NCI-H2029 treated with DMSO at 0.1 percent for 48 hours (cell line): ENCODE data around the gene NSFL1C.
"Not testable (repeated sequence)": the region's sequence is repeated elsewhere in the genome, so short reads cannot be mapped to it uniquely, and the experiment has no call there.

Source experiments
- DNase-seq: peaks from one replicate; lab custom pipeline; 2025; lab: John Stamatoyannopoulos, UW

NSFL1C gene

DNA sequence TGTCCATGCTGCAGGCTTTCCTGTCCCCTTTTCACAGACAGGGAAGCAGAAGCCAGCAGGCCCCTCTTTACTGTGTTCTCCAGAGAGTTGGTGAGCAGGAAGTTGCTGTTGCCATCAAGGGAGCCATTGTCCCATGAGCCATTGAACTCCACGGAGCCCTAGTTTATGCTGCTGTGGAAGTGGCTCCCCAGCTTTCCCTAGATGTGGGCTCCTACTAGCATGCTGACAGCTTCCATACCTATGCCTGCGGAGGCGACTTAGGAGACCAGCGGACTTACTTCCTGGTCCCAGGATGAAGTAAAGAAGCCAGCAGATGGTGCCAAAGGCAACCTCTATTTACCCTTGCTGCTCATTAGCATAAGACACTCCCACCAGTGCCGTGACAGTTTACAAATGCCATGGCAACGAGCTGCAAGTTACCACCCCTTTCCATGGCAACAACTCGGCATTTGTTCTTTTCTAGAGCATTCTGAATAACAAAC lies 43.0 kb downstream of the NSFL1C start:
- DNase-seq = peak; percentile 5

GRCh38 chr20:1423206-1423605 lies 43.4 kb downstream of the NSFL1C start:
- no peak for DNase-seq

- no peak for DNase-seq
These were observed 43.9 kb downstream of the NSFL1C start for GRCh38 chr20:1422753-1423152.

GRCh38 chr20:1420066-1420465 lies 46.6 kb downstream of the NSFL1C start:
- DNase-seq = no peak

DNA sequence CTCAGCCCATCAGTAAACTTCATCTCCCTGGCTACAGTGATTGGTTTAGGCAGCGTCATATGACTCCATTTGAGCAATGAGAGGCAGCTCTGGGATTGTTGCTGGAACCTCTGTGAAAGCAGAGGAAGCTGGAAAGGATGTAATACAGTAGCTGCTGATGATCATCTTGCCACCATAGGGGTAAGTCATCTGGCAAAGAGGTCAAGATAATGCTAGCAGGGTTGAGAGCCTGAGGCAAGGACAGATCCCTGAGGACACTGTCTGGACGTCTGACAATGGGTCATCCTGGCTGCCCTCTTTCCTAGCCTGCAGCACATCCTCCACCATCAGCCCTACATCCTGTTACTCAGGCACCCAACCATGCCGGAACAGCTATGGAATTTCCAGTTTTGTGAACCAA lies 48.3 kb downstream of the NSFL1C start:
- no peak for DNase-seq

- DNase-seq = no peak
These were observed 48.9 kb downstream of the NSFL1C start for GRCh38 chr20:1417790-1418189.

- DNase-seq = no peak
These were observed 49.4 kb downstream of the NSFL1C start for GRCh38 chr20:1417273-1417672.

GRCh38 chr20:1415667-1416468 lies 50.8 kb downstream of the NSFL1C start:
- DNase-seq = no peak

- no peak for DNase-seq
These were observed 51.7 kb downstream of the NSFL1C start for GRCh38 chr20:1414982-1415381.

GRCh38 chr20:1405801-1406200 lies 60.8 kb downstream of the NSFL1C start:
- DNase-seq = no peak

DNA sequence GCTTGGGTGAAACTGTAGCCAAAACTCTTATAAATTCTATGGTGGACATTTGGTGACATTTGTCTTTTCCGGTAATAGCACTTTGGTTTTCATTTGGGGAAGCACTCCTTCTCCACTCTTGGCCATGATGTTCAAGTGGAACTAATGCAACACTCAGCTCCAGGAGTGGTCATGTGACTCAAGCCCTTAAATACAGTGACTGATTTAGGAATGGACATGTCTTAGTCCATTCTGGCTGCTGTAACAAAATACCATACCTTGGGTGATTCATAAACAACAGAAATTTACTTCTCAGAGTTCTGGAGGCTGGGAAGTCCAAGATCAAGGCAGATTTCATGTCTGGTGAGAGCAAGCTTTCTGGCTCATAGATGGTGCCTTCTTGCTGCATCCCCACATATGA lies 63.0 kb downstream of the NSFL1C start:
- DNase-seq = no peak

DNA sequence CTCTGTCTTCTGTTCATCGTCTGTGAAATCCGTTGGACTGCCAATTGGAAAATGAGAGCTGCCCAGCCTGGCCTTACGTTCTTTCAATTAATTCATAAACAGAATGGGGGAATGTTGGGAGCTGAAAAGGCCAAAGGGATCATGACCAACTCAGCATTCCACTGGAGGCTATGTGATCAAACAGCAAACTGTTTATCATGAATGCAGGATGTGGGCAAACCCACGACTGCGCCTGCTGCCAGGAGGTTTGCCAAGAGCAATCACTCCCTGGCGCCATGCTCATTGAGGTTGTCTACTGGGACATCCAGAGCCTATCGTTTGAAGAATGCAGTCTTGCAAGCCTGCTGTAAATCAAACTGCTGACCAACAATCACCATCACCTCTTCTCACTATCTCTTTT lies 64.5 kb downstream of the NSFL1C start:
- no peak for DNase-seq

DNA sequence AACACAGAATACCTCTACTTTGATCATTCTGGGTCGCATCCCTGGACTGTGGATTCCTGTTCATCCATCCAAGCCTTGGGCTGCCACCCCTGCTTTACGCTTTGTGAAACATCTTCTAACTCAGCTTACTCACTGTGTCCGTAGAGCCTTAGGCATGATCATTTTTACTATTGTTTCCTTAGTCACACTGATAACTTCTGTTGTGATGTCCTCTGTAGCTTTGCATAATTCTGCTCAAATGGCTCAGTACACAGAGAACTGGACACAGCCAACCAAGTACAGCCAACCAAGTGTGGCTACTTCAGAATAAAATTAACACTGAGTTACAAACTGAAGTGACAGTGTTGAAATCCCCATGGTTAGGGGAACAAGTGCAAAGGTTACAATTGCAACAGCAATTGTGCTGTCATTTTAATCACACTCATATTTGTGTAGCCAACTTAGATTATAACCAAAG lies 65.2 kb downstream of the NSFL1C start:
- no peak for DNase-seq

DNA sequence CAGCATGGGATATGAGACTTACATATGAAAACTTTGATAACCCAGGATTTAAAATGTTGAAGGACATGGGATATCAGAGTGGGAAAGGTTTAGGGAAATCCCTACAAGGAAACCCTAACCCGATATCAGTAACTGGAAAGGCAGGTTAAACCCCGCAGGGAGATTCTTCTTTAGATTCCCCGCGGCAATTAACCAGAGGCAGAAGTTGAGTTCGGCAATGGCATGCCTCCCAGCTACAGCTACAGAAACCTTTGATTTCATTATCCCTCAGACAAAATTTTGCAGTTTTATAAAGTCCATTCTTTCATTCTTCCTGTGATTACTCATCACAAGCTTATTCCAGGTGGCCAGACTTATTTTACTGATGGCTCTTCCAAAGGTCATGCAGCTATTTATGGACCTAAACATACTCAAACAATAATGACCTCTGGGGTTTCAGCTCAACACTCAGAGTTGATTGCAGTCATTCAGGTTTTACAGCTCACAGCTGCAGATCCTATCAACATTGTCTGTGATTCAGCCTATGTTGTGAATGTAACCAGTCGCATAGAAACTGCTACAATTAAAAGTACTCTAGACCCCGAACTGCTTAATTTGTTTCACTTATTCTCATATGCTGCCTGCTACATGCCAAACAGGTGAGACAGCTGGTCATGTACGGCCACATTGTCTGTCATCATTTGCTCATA lies 66.8 kb downstream of the NSFL1C start:
- not testable (repeated sequence) for DNase-seq

DNA sequence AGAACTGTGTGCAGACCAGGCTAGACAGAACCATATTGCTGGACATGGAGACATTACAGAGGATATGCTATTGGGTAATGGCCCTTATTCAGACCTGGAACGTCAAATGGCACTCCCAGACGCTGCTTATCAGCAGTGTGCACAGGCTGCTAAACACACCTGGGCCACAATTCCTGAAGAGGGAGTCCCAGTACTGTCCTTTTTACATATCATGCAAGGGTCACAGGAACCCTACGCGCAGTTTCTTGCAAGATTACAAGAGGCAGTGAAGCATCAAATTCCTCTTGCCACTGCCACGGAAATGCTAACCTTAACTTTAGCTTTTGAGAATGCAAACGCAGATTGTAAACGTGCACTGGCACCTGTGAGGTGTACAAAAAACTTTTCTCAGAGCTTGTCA lies 68.5 kb downstream of the NSFL1C start:
- DNase-seq = not testable (repeated sequence)

- DNase-seq = no peak
These were observed 68.9 kb downstream of the NSFL1C start for GRCh38 chr20:1397710-1398109.

- no peak for DNase-seq
These were observed 69.9 kb downstream of the NSFL1C start for GRCh38 chr20:1396702-1397101.

DNA sequence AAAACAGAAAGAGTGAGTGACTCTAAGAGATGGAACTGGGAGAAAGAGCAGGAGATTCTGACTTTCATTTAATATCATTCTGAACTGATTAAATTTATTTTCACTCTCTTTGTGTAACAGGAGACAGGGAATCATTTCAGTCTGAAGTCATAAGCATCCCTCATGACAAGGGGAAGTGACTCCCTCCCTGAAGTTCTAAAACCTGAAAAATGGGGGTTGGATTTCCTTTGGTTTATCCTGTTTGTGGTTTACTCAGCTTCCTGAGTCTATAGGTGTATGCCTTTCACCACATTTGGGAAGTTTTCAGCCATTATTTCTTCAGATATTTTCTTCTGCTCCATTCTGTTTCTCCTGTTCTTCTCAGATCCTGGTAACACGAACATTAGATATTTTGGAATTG lies 70.4 kb downstream of the NSFL1C start:
- no peak for DNase-seq

DNA sequence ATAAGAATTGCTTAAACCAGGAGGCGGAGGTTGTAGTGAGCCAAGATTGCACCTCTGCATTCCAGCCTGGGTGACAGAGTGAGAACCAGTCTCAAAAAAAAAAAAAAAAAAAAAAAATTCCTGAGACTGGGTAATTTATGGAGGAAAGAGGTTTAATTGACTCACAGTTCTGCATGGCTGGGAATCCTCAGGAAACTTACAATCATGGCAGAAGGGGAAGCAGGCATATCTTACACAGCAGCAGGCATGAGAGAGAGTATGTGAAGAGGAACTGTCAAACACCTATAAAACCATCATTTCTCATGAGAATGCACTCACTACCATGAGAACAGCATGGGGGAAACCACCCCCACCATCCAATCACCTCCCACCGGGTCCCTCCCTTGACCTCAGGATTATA lies 72.0 kb downstream of the NSFL1C start:
- no peak for DNase-seq

DNA sequence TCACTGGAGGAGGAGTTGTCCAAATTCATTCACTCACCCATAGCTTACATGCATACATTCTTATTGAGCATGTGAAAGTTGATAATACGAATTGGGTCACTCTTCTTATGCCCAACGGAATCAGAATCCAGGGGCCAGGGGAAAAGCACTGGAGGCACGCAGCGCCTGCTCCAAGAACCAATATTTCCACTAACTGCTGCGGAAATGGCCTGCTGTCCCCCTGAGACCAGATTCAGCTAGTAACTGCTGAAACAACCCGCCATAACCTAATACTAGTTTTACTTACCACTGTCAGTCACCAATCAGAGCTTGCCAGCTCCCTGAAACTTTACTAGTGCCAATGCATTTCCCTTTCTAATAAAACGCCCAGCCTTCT lies 73.2 kb downstream of the NSFL1C start:
- no peak for DNase-seq

GRCh38 chr20:1392693-1393506 lies 73.7 kb downstream of the NSFL1C start, which contains the start of gene FKBP1A:
TSS of gene FKBP1A (minus strand) at chr20:1393054. CDS start at chr20:1392998, 56 bp downstream.
- DNase-seq = peak; percentile 51

DNA sequence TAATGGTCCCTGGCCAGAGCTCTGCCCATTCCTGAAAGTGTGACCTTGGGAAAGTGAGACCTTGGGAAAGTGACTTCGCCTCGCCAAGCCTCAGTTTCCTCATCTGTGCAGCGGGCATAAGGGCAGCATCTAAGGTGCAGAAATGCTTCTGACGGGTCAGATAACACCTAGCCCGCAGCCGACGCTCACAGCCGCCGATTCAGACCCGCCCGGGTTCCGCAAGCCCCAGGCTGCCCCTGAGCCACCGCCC lies 74.3 kb downstream of the NSFL1C start:
- DNase-seq = no peak
